ENCODE results near the gene IL4R.

IL4R gene

DNA sequence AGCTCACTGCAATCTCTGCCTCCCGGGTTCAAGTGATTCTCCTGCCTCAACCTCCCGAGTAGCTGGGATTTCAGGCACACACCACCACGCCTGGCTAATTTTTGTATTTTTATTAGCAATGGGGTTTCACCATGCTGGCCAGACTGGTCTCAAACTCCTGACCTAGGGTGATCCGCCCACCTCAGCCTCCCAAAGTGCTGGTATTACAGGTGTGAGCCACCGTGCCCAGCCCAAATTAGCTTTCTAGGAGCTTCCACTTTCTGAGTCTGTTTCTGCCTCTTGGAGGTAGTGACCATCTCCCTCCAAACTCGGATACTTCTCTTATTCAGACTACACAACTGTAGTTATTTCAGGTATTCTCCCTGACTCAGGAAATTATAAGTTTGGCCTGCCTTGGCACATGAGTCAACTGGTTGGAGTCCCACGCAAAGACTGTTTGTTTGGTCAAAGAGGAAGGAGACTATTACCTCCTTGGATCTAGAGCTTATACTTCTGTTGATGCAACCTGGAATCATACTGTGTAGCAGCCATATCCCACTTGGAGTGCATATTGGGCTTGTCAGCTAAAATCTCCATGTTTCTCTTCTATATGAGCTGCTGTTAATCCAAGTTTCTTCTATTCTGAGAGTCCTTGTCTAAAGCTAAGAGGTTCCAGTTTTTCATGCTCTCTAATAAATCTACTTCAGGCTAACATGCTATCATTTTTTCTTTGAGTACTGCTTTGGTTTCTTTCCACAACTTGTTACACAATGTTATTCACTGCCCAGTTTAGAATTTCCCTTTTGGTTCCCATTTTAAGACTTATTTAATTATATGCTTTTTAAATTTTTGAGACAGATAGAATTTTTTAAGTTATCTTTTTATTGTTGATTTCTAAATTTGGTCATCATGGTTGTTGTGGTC is 7.5 kb downstream of the IL4R start:
- Histone ChIP-seq H3K27ac (peak overlapping the region; percentile 72 to 94), H3K4me3 (no peak overlapping the region)
- DNase-seq (ENCODE audit: low spot score) = no peak
- TF ChIP-seq, protein P1, sequence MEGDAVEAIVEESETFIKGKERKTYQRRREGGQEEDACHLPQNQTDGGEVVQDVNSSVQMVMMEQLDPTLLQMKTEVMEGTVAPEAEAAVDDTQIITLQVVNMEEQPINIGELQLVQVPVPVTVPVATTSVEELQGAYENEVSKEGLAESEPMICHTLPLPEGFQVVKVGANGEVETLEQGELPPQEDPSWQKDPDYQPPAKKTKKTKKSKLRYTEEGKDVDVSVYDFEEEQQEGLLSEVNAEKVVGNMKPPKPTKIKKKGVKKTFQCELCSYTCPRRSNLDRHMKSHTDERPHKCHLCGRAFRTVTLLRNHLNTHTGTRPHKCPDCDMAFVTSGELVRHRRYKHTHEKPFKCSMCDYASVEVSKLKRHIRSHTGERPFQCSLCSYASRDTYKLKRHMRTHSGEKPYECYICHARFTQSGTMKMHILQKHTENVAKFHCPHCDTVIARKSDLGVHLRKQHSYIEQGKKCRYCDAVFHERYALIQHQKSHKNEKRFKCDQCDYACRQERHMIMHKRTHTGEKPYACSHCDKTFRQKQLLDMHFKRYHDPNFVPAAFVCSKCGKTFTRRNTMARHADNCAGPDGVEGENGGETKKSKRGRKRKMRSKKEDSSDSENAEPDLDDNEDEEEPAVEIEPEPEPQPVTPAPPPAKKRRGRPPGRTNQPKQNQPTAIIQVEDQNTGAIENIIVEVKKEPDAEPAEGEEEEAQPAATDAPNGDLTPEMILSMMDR (IDR thresholded peaks at IDR 0.05) = no peak

DNA sequence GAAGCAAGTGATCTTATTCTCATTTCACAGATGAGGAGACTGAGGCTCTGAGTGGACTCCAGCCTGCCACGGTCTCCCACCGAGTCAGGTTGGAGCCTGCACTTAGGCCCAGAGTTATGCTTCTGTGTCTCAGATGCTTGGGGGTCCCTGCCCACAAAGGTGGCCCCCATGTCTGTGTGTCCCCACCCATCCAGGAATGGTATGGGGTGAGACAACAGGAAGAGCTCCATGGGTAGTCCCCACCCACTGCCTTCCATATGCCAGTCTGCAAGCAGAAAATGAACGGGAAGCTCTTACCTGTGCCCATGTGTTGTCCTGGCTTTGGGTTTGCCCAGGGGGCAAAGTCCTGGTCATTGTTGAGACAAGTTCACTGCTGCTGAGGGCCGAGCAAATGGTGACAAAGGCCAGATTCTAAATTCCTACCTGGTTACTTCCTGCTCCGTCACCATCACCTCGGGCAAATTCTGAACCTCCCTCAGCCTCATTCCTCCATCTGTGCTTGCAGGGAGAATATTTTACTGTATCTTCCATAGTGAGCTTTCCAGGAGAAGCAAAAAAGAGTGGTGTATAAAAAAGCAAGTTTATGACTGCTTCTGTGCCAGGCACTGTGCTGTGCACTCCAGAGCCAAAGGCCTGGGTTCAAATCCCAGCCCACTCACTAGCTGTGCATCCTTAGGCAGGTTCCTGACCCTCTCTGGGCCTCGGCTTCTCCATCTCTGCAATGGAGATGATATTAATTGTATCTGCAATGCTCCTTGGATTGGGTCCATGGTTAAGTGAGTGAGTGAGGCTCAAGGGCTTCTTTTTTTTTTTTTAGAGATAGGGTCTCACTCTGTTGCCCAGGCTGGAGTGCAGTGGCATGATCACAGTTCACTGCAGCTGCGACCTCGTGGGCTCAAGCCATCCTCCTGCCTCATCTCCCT is 9.3 kb downstream of the IL4R start:
- no peak overlapping the region for H3K4me3 ChIP-seq
- TF ChIP-seq, protein P1 (IDR thresholded peaks at IDR 0.05) = no peak
- H3K27ac ChIP-seq = peak overlapping the region; percentile 24 to 66
- no peak for DNase-seq (ENCODE audit: low spot score)

DNA sequence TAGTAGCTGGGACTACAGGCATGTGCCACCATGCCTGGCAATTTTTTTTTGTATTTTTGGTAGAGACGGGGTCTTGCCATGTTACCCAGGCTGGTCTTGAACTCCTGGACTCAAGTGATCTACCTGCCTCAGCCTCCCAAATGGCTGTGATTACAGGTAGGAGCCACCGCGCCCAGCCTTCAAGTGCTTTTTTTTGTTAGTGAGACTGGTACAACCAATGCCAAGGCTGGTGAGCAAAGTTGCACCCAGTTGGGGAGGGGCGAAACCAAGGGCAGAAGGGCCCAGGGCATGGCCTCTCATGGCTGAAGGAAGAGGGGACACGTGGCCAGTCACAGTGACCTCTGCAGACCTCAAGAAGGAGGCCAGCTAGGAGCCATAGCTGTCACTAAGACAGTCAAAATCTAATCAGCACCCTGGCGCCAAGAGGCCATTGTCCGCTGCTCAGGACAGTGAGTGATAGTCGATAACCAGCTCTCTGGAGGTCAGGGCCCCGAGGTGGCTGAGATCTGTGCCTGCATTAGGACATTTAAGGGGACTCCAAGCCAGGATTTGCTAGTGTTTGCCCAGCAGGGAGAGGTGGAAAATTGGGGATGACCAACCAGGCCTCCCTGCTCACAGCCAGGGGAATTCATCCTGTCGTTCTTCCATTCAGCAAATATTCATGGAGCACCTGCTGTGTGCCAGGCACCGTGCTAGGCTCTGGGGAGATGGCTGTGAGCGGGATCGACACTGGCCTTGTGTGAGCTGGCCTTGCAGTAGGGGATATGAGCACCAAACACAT is 10.2 kb downstream of the IL4R start:
- TF ChIP-seq, protein P1 (IDR thresholded peaks at IDR 0.05) = no peak
- Histone ChIP-seq H3K27ac (peak overlapping the region; percentile 87 to 98), H3K4me3 (no peak overlapping the region)
- no peak for DNase-seq (ENCODE audit: low spot score)

DNA sequence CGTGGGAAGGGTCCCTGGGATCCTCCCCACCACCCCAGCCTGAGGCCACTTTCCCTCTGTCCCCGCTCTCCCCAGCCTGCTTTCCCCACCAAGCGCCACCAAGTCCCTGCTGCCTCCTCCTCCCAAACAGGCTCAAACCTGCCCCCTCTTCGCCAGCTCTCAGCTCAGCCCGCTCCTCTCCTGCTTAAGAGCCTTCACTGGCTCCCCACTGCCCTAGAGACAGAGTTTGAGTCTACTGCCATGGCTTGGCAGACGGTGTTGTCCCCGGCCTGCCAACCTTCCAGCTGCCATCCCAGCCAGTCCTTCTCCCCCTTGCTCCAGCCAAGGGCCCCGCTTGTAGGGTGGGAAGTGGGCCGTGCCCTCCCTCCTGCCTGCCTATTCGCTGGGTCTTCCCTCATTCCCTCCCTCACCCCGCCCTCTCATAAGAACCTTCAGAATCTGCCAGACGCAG is 11.1 kb downstream of the IL4R start:
- Histone ChIP-seq H3K4me3 (no peak overlapping the region), H3K27ac (peak overlapping the region; percentile 87 to 98)
- no peak for DNase-seq (ENCODE audit: low spot score)
- TF ChIP-seq, protein P1 (IDR thresholded peaks at IDR 0.05) = no peak

DNA sequence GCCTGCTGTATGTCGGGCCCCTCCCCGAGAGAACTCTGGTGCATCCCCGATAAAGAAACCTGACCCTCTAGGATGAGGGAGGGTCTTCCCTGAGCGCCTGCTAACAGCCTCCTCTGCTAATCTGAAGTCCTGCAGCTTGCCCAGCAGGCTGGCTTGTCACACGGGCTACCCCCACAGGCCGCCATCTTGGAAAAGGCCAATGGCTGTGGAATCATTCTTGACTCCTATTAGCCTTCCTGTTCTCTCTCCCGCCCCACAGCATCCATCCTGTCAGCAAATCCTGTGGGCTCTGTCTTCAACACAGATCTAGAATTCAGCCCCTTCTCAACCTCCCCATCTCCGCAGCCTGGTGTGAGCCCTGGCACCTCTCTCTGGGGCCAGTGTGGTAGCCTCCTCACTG is 12.0 kb downstream of the IL4R start:
- Histone ChIP-seq H3K4me3 (no peak overlapping the region), H3K27ac (peak overlapping the region; percentile 97 to 98)
- TF ChIP-seq, protein P1 (IDR thresholded peaks at IDR 0.05) = no peak
- DNase-seq (ENCODE audit: low spot score) = no peak

DNA sequence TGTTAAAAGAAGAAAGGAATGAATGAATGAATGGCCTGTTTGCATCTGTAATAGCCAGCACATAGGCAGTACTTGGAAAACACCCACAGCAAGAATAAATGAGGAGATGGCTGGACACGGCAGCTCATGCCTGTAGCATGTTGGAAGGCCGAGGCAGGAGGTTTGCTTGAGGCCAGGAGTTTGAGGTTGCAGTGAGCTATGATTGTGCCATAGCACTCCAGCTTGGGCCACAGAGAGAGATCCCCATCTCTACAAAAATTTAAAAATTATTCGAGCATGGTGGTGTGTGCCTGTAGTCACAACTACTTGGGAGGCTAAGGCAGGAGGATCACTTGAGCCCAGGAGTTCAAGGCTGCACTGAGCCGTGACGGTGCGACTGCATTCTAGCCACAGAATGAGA is 12.5 kb downstream of the IL4R start:
- DNase-seq (ENCODE audit: low spot score) = no peak
- peak overlapping the region; percentile 46 for H3K4me3 ChIP-seq
- TF ChIP-seq, protein P1 (IDR thresholded peaks at IDR 0.05) = no peak
- H3K27ac ChIP-seq = peak overlapping the region; percentile 97 to 98

All from coronary artery (tissue), 2 donors.